CD14-positive monocyte (primary cell): ENCODE results near the gene COL25A1. TPM values are rescaled to one million over a fixed set of nuclear protein-coding genes. Genes with fewer than 3 reads are reported as not detected.

Experiments used
- DNase-seq, 3 donors: peaks; one replicate each; pipeline ENCODE4 v3.0.0-alpha.2; 2011 to 2022
- H2AFZ ChIP-seq: 2 replicates; pipeline ENCODE4 v1.6.0; 2012; ENCODE audit warnings: mild to moderate bottlenecking, low read depth, low read length, inconsistent platforms; ENCODE audit not compliant: insufficient read depth, poor library complexity, severe bottlenecking
- H3K27ac ChIP-seq, 2 donors: 1 replicate in 1 of 2; 2 replicates in 1 of 2; pipeline ENCODE4 v1.5.1; 2012 to 2013; ENCODE audit warnings: low read length in 2 of 2, control low read depth in 1 of 2, inconsistent platforms in 1 of 2, low read depth in 1 of 2, mild to moderate bottlenecking in 1 of 2
- H3K27me3 ChIP-seq, 2 donors: one replicate each; pipeline versions ENCODE4 v1.6.0 to v1.6.1; 2011 to 2013; ENCODE audit warnings: low read length in 2 of 2; ENCODE audit not compliant: control insufficient read depth in 2 of 2, insufficient read depth in 2 of 2
- H3K36me3 ChIP-seq, 2 donors: replicated peaks in 1 of 2; 1 replicate in 1 of 2; 2 replicates in 1 of 2; pipeline versions ENCODE4 v1.5.1 to v1.6.1; 2012 to 2013; ENCODE audit warnings: low read length in 2 of 2, control low read depth in 1 of 2, inconsistent platforms in 1 of 2, mild to moderate bottlenecking in 1 of 2; ENCODE audit not compliant: insufficient read depth in 2 of 2, control insufficient read depth in 1 of 2
- H3K4me1 ChIP-seq, 2 donors: 1 replicate in 1 of 2; 2 replicates in 1 of 2; pipeline versions ENCODE4 v1.5.1 to v1.6.1; 2012 to 2013; ENCODE audit warnings: low read length in 2 of 2, control low read depth in 1 of 2, inconsistent platforms in 1 of 2, mild to moderate bottlenecking in 1 of 2, moderate library complexity in 1 of 2; ENCODE audit not compliant: insufficient read depth in 2 of 2, control insufficient read depth in 1 of 2
- H3K4me2 ChIP-seq: replicated peaks from 2 replicates; pipeline ENCODE3; 2012; ENCODE audit warnings: low read length, moderate library complexity, mild to moderate bottlenecking; ENCODE audit not compliant: poor library complexity, severe bottlenecking; ENCODE audit errors: extremely low read depth
- H3K4me3 ChIP-seq, 3 experiments: fragments of 200-600 bp in 1 of 3; sonication (generic) in 1 of 3; replicated peaks in 1 of 3; 1 replicate in 2 of 3; 2 replicates in 1 of 3; pipeline ENCODE4 v1.5.1; 2011 to 2013; ENCODE audit warnings: low read length in 3 of 3, mild to moderate bottlenecking in 3 of 3, control low read depth in 2 of 3, low read depth in 2 of 3, inconsistent platforms in 1 of 3, moderate library complexity in 1 of 3
- H3K79me2 ChIP-seq: 2 replicates; pipeline ENCODE4 v1.6.0; 2012; ENCODE audit warnings: mild to moderate bottlenecking, control low read depth, inconsistent platforms, low read length, moderate library complexity; ENCODE audit not compliant: insufficient read depth
- H3K9ac ChIP-seq: 2 replicates; pipeline ENCODE4 v1.6.0; 2017; ENCODE audit warnings: low read length, mild to moderate bottlenecking; ENCODE audit not compliant: insufficient read depth, poor library complexity, severe bottlenecking
- H3K9me3 ChIP-seq, 2 donors: replicated peaks in 1 of 2; 1 replicate in 1 of 2; 2 replicates in 1 of 2; pipeline versions ENCODE4 v1.5.1 to v1.6.1; 2012 to 2013; ENCODE audit warnings: low read length in 2 of 2, control low read depth in 1 of 2; ENCODE audit not compliant: control insufficient read depth in 1 of 2, insufficient read depth in 1 of 2
- H4K20me1 ChIP-seq: 2 replicates; pipeline ENCODE4 v1.6.0; 2012; ENCODE audit warnings: mild to moderate bottlenecking, low read length, control low read depth, moderate library complexity; ENCODE audit not compliant: insufficient read depth
- H3K27ac Mint-ChIP-seq, 7 donors: one replicate each; pipeline ENCODE4 v1.8.0; 2020; ENCODE audit warnings: mild to moderate bottlenecking in 7 of 7, mixed read lengths in 7 of 7, moderate library complexity in 6 of 7, inconsistent platforms in 2 of 7
- H3K27me3 Mint-ChIP-seq, 3 donors: one replicate each; pipeline ENCODE4 v1.8.0; 2021 to 2022; ENCODE audit warnings: low read depth in 3 of 3, mild to moderate bottlenecking in 3 of 3, mixed read lengths in 3 of 3, moderate library complexity in 3 of 3, inconsistent platforms in 1 of 3
- H3K36me3 Mint-ChIP-seq, 2 donors: one replicate each; pipeline ENCODE4 v1.8.0; 2020; ENCODE audit warnings: mixed read lengths in 2 of 2, inconsistent platforms in 1 of 2, mild to moderate bottlenecking in 1 of 2
- H3K4me1 Mint-ChIP-seq: one replicate; pipeline ENCODE4 v1.8.0; 2020; ENCODE audit warnings: mild to moderate bottlenecking, mixed read lengths
- H3K4me3 Mint-ChIP-seq, 2 donors: one replicate each; pipeline ENCODE4 v1.8.0; 2020; ENCODE audit warnings: mild to moderate bottlenecking in 2 of 2, mixed read lengths in 2 of 2, moderate library complexity in 1 of 2
- H3K9me3 Mint-ChIP-seq, 7 donors: one replicate each; pipeline ENCODE4 v1.8.0; 2020 to 2022; ENCODE audit warnings: mixed read lengths in 7 of 7, mild to moderate bottlenecking in 6 of 7, moderate library complexity in 6 of 7, inconsistent platforms in 2 of 7
- WGBS: methylation state at CpG from one replicate; pipeline ENCODE4 v1.1.5; 2013; ENCODE audit warnings: missing lambda C conversion rate; ENCODE audit not compliant: insufficient coverage; 5-methylcytosine and 5-hydroxymethylcytosine counted together
- intact Hi-C, 2 donors: fragments of 100-400 bp; cut with micrococcal nuclease; formaldehyde crosslinking; loops; one replicate each; pipeline versions ENCODE4 v1.15.0 to v1.15.1; 2023
- polyA plus RNA-seq, 3 donors: library from polyadenylated mRNA; depleted of rRNA in 1 of 3; unstranded in 2 of 3; stranded (reverse) in 1 of 3; fragments of 300-500 nt in 2 of 3; fragments of >200 nt in 1 of 3; fragmentation: Illumina TruSeq in 2 of 3; gene quantifications; 1 replicate in 2 of 3; 2 replicates in 1 of 3; pipeline ENCODE4 v1.2.3, GENCODE V29; 2012 to 2021
- TF ChIP-seq, protein P1 (sequence below): fragments of 200-600 bp; IDR thresholded peaks from one replicate; pipeline ENCODE4 v1.8.0; 2022; ENCODE audit warnings: antibody characterized with exemption, mild to moderate bottlenecking

Gene COL25A1
- polyA plus RNA-seq, 3 donors = not detected

GRCh38 chr4:109209647-109210046 is 92.8 kb downstream of the COL25A1 start:
- Histone ChIP-seq H3K36me3 (no peaks in the 10 kb centered on the region), H3K79me2 (no peaks in the 10 kb centered on the region), H2AFZ (no peak overlapping the region), H4K20me1 (no peaks in the 10 kb centered on the region), H3K27me3 (no peaks in the 10 kb centered on the region), H3K9me3 (no peaks in the 10 kb centered on the region), H3K4me1 (no peaks in the 10 kb centered on the region), H3K9ac (no peak overlapping the region), H3K4me2 (no peak overlapping the region), H3K4me3 (no peak overlapping the region), H3K27ac (no peak overlapping the region)
- peaks cover 0 to 1% (median 1%) of the 10 kb centered on the region in 3 donors for H3K27me3 Mint-ChIP-seq
- intact Hi-C loops = no loop called here
- 93% methylated on average over 5 of the region's 6 CpGs for WGBS
- no peak overlapping the region for H3K27ac Mint-ChIP-seq
- H3K36me3 Mint-ChIP-seq = no peaks in the 10 kb centered on the region
- no peak overlapping the region for H3K4me3 Mint-ChIP-seq
- TF ChIP-seq, protein P1, sequence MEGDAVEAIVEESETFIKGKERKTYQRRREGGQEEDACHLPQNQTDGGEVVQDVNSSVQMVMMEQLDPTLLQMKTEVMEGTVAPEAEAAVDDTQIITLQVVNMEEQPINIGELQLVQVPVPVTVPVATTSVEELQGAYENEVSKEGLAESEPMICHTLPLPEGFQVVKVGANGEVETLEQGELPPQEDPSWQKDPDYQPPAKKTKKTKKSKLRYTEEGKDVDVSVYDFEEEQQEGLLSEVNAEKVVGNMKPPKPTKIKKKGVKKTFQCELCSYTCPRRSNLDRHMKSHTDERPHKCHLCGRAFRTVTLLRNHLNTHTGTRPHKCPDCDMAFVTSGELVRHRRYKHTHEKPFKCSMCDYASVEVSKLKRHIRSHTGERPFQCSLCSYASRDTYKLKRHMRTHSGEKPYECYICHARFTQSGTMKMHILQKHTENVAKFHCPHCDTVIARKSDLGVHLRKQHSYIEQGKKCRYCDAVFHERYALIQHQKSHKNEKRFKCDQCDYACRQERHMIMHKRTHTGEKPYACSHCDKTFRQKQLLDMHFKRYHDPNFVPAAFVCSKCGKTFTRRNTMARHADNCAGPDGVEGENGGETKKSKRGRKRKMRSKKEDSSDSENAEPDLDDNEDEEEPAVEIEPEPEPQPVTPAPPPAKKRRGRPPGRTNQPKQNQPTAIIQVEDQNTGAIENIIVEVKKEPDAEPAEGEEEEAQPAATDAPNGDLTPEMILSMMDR = no peak
- no peaks in the 10 kb centered on the region for H3K4me1 Mint-ChIP-seq
- no peak for DNase-seq
- H3K9me3 Mint-ChIP-seq = no peaks in the 10 kb centered on the region

- TF ChIP-seq, protein P1 = no peak
- no peak overlapping the region for H3K4me3 Mint-ChIP-seq
- Histone ChIP-seq H2AFZ (no peak overlapping the region), H3K9ac (no peak overlapping the region), H3K36me3 (no peaks in the 10 kb centered on the region), H3K79me2 (no peaks in the 10 kb centered on the region), H3K27me3 (no peaks in the 10 kb centered on the region), H3K27ac (no peak overlapping the region), H3K4me1 (no peaks in the 10 kb centered on the region), H3K4me2 (no peak overlapping the region), H3K9me3 (no peaks in the 10 kb centered on the region), H4K20me1 (no peaks in the 10 kb centered on the region), H3K4me3 (no peak overlapping the region)
- H3K9me3 Mint-ChIP-seq = no peaks in the 10 kb centered on the region
- H3K27me3 Mint-ChIP-seq = peaks cover 0 to 1% (median 1%) of the 10 kb centered on the region in 3 donors
- no peak for DNase-seq
- H3K36me3 Mint-ChIP-seq = no peaks in the 10 kb centered on the region
- H3K27ac Mint-ChIP-seq = peak overlapping the region in 1 of 7 donors; percentile 57
- intact Hi-C loops = no loop called here
- H3K4me1 Mint-ChIP-seq = no peaks in the 10 kb centered on the region
- 77% methylated on average over 2 of the region's 4 CpGs for WGBS
Observed at GRCh38 chr4:109207898-109208297, 94.6 kb downstream of the COL25A1 start.
